HG03066 (cell line): Measurements from ENCODE around the gene KCNQ5.

ENCODE experiments used
- ATAC-seq: cut with Tn5 transposase; IDR thresholded peaks from one replicate; pipeline ENCODE4 v1.9.1; 2021; ENCODE audit warnings: low read depth; ENCODE audit not compliant: unreplicated experiment

The KCNQ5 gene

DNA sequence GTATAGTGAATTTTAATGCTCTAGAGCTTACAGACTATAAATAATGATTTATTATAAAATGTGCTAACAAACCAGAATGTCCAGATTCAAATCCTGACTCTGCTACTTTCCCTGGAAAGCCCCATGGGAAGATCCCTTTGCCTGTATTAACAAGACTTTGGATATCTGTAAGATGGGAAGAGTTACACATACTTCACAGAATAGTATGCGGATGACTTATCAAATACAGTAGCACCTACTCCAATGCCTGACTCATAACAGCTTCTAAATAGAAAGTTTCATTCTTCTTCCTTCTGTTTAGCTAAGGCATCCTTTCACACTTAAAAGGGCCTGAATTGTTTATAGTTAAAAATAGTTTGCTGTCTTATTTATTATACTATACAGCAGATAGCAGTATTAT lies 166.3 kb downstream of the KCNQ5 start:
- no peak for ATAC-seq

DNA sequence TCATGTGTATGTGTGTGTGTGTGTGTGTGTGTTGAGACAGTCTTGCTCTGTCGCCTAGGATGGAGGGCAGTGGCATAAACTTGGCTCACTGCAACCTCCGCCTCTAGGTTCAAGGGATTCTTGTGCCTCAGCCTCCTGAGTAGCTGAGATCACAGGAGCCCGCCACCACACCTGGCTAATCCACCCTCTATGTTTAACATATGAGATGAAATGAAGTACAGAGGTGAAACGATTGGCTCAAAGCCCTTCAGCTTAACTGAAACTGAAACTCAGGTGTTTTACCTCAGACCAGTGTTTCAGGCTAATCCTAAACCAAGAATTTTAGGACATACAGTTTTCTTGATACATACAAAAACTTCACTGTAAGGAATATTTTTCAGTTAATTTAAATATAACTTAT lies 167.3 kb downstream of the KCNQ5 start:
- no peak for ATAC-seq

DNA sequence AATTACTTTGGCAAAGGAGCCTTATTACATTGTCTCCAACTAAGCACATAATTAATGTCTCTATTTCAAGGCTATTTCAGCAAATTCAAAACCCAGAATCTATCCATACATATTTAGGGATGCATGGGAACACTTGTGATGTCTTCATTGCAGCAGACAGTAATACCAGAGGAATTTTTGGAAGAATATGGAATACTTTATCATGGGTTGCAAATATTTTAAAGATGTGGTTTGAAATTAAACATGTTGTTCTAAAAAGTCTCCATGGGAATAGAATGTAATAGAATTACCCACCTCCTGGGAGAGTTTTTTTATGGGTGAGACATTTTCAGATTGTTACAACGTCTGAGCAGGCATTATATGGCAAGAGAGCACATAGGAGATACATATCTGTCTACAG lies 170.8 kb downstream of the KCNQ5 start:
- ATAC-seq, result no peak

DNA sequence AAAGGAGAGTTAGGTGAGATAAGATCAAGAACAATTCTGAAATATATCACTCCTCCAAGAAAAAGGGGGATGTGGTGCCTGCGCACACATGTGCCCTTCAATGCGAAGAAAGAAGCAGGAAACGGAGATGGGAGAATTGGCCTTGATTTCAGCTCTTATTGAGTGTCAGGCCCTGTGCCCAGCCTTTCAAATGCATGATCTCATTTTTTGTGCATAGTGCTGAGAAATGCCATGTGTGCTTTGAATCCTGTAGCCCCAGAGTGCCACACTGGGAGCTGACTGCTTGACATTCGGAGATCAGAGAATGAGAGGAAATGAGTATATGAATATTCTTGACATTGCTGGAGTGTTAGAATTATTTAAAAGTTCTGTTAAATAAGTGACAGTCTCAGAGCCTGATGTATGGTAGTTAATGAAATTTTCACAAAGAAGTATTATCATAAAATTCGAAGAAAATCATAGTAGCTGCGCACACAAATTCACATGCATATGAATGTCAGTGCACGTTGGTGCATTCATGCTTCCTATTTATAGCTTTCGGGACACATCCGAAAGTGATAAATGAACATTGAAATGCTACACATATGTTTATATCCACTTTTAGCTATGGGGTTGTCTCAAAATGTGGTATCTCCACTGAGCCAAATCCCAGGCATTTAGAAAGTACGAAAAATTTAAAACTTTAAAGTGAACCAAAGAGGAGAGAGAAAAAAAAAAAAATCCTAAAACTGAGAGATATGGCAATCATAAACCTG lies 172.0 kb downstream of the KCNQ5 start:
- no peak for ATAC-seq

DNA sequence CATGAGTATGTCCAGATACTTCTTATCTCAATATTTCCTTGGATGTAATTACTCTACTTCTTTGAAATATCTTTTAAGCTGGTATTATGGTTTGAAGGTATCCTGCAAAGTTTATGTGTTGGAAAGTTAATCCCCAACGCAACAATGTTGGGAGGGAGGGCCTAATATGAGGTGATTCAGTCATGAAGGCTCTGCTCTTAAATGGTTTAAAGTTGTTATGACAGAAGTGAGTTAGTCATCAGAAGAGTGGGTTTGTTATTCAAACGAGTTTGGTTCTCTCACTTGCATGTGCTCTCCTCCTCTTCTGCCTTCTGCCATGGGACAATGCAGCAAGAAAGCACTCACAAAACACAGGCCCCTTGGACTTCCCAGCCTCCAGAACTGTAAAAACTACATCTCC lies 176.3 kb downstream of the KCNQ5 start:
- ATAC-seq, result no peak

DNA sequence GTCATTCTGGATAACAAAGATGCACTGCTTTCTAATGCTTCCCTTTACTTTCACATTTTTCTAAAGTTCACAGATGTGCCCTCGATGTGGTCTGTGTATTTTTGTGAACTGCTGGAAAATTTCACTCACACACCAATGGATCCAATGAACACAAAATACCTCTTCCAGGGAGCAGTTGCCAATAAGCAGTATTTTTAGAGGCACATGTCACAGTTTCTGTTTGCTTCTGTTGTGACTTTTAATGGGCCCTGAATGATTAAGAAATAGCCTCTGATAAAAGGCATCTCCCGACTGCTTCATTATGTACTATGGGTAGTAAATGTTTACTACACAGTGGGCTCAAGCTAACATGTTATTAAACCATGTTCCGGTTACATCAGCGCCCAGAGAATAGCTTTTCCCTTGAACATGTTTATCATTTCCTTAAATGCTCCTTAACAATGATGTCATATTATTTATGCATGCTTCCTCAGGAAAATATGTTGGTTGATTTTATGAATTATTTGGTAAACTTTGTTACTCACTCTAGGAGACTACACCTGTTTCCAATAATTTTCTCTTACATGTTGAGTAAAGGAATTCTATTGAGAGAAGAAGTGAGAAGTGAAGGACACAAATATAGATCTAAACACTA lies 188.0 kb downstream of the KCNQ5 start:
- no peak for ATAC-seq

DNA sequence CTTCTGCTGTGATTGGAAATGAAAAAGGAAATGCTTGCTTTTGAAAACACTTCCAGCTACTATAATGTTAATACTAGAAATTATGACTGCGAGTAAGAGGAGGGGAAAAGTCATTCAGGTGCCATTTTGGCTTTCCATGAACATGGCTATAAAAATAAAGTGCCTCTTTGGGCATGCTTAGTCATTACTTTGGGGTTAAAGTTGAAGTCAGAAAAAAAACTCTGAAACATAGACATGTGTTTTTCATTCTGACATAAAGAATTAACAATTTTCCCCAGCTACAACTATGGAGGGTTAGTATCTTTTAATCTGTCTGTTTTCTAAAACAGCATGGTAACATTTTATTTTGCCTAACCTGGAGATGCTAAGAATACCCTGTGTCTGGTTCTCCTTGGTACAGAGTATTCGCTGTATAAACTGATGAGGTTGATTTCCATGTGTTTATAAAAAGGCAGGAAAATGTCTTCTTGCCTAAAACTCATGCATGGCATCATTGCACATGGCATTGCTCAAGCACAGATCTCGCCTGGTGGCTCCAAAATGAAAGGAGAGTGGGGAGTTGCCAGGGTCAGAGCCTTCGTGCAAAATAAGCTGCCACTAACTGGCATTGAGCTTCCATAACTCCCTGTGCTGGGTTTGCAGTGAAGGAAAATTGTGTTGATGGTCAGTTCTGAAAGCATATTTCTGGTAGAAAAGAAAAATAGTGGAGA lies 188.9 kb downstream of the KCNQ5 start:
- ATAC-seq, result no peak

DNA sequence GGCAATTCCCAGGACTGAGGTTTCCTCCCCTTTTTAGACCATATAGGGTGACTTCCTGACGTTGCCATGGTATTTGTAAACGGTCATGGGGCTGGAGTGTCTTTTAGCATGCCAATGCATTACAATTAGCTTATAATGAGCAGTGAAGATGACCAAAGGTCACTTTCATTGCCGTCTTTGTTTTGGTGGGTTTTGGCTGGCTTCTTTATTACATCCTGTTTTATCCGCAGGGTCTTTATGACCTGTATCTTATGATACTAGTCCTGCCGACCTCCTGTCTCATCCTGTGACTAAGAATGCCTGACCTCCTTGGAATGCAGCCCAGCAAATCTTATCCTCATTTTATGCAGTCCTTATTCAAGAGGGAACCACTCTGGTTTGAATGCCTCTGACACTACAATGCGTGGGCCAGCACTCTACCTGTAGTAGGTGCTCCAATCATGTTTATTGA lies 190.1 kb downstream of the KCNQ5 start:
- ATAC-seq, result no peak

DNA sequence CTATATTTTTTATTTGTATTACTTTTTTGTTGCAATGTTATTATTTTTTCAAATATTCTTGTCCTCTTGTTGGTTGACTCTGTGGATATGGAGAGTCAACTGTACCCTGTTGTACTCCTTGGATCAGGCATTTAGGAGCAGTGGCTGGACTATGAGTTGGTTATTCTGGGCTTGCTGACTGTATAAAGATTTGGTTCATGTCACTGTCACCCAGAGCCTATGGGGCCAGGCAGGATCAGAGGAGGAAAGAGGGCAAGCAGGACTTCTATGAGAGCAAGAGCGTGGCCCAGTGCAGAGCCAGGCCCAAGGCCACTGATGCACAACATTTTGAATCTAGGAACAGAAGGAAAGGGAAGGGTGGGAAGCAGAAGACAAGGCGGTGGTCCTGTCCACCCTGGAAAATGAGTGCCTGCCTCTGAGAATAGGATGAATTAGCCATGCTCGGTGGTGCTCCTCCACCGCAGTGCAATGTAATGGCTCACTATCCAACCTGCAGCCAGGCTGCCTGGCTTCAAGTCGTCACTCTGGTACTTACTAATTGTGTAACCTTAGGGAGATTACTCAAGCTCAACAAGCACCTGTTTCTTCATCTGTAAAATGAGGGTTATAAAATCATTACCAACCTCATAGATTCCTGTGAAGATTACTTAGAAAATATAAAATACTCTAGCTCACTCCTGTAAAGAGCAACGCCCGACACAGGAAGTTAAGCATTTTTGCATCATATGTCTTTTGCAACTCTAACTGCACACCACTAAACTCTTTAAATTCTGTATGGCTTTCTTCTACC lies 192.1 kb downstream of the KCNQ5 start:
- ATAC-seq, result no peak

DNA sequence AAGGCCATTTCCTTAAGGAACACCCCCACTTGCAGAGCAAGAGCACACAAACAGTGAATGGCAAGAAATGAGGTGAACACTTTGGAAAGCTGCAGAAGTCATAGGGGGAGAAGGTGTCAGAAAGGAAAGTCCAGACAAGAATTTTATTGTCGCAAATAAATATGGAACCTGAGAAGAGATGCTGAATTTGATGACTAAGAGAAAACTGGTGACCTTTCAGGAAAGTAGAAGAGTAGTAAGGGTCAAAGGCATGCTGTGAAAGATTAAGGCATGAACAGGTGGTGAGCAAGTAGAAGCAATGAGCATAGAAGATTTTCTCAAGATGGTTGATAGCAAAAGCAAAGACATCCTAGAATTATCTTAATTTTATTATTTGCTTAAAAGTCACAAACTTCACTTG lies 194.2 kb downstream of the KCNQ5 start:
- no peak for ATAC-seq

DNA sequence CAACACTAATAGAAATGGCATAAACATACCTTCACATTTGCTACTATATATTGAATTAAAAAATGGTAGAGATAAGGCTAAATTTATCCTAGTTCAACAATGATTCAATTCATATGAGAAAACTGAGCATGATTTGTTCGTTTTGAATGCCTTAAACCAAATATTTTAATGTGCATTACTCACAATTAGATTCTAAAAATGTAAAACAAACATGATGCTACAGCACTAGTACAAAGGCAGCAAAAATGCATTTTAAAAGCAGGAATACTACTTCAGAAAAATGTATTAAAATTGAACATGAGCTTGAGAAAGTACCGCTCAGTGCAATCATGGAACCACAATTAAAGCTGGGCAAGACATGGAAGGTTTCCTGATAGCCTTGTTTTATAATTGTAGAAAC lies 195.3 kb downstream of the KCNQ5 start:
- no peak for ATAC-seq

DNA sequence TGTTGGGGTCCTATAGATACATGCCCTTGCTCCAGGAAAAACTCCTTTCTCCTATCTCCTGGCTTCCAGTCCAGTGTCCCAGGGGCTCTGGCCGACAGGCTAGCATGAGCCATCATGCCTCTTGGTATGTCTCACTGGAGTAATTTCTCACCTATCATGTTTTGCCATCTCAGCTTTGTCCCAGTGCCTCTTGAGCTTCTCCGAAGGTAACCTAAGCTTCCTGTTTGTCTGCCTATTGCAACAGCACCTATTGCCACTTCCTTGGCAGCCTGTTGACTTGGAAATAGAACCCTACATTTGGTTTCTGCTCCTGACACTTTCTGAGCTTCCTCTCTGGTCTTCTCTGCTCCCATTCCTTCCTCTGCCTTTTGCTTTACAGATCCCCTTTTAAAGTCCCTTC lies 197.7 kb downstream of the KCNQ5 start:
- ATAC-seq, result no peak

DNA sequence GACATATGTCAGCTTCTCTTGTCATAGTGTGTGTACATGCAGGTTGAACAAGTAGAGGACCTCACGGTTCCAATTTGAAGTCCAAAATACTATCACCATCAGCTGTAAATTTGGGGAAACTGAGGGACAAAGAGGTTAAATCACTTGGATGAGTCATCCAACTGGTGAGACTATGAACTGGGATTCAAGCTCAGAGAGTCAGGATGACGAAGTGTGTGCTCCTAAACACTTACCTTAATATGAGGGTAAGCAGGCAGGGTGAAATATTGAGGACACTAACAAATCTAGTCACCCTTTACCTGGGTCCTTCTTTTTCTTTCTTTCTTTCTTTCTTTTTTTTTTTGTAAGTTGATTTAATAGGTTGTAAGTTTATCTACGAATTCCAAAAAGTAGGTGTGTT lies 198.3 kb downstream of the KCNQ5 start:
- ATAC-seq, result no peak

DNA sequence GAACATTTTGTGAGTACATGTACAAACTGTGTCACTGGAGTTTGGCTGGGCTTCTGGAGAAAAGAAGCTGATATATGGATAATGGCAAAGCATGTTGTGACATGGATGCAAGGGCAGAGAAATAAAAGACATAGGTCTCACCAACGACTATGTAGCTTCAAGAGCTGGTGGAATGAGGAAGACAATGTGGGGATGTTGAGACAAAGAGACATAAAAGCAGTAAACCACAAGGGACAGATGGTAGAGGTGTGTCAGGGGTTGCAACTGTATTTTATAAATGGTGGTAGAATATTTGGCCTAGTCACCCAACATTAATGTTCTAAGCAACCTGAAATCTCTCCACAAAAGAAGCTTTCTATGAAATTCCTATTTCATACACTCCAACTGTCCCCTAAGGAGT lies 199.0 kb downstream of the KCNQ5 start:
- ATAC-seq, result no peak

DNA sequence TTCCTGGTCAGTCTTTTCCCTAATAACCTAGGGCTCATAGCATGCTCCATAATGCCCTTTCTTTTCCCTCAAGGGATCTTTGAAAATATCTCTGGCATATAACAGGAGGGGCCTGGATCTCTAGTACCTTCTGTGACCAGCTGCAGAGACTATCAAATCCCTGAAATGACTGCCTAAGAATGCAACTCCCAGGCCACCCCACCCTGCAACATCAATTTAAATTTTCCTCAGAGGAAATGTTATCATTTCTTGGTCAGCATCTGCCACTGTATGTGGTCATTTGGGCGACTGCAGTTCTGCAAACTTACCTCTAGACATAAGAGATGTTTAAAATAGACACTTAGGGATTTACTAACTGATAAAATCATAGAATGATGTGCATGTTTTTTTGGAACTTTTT lies 200.2 kb downstream of the KCNQ5 start:
- no peak for ATAC-seq

DNA sequence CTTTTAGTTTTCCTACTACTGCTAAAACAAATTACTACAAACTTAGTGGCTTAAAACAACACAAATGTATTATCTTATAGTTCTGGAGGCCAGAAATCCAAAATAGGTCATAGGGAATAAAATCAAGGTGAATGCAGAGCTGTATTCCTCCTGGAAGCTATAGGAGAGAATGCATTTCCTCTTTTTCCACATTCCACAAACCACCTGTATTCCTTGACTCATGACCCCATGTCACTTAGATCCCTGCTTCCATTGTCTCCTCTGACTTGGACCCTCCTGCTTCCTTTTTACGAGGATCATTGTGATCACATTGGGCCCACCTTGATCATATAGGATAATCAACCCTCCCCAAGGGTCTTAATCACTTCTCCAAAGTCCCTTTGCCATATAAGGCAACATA lies 200.8 kb downstream of the KCNQ5 start:
- no peak for ATAC-seq

DNA sequence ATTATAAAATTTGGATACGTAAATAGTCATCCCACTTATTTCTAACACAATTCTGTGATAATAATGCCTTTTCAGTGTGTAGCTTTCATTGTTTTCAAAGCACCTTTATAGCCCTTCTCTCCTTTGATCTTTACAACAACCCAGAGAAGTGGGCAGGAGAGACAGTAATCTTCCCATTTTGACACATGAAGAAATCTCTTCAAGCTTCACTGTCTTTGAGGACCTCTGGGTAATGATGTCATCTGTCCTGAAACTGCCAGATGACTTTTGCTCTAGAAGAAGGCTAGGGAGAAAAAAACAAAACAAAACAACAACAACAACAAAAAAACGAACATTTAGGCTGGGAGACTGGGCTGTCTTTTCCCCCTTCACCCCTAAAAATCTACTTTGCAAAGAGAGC lies 203.0 kb downstream of the KCNQ5 start:
- ATAC-seq, result peak; percentile 64

DNA sequence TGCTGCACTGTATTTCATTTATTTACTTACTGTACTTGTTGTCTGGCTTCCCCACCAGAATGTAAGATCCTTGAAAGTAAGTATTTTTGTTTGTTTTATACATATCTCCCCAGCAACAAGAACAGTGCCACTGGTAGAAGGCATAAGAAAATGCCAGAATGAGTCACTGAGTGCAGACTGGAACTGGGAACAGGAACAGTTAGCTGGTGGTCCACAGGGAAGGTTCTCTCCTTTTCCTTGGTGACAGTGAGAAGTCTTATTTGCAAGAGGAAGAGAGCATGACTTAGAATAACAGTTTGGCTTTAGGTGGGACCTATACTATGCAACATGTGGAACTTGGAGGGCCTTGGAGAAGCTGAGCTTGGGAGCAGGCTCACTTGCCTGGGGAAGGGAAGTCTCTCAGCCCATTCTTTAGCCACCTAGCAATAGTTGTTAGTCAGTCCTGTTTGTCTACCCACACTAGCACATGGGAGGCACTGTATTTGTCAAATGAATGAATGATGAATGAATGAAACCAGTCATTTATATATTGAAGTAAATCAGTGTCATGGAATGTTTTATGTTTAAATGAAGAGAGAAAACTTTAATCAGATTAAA lies 203.5 kb downstream of the KCNQ5 start:
- peak; percentile 37 for ATAC-seq

DNA sequence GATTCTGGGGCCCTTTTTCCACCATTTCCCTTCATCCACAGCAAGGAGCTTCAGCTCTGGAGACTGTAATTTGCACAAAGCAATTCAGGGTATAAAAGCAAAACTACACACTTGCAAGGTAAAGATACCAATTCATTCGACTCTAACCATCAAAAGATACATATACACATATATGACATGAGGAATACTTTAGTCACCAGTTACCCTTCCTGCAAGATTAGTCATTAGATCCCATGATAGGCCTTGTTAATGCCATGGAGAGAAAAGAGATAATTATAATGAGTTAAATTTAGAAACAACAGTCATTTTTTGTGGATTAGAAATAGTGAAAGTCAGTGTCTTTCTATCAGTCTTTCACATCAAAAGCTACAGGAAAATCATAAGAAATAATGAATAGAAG lies 204.2 kb downstream of the KCNQ5 start:
- ATAC-seq, result no peak

DNA sequence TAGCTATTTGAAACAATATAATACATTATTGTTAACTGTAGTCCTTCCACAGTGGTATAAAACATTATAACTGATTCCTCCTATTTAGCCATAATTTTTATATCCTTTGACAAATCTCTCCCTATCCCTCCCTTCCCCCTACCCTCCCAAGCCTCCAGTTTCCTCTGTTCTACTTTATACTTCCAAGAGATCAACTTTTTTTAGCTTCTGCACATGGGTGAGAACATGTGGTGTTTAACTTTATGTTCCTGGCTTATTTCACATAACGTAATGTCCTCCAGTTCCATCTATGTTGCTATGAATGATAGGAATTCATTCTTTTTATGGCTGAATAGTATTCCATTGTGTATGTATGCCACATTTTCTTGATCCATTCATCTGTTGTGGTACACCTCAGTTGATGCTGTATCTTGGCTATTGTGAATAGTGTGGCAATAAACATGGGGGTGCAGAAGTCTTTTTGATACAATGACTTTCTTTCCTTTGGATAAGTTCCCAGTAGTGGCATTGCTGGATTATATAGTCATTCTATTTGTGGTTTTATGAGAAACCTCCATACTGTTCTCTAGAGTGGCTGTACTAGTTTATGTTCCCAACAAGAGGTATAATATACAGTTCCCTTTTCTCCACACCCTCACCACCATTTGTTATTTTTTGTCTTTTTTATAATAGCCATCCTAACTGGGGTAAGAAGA lies 205.0 kb downstream of the KCNQ5 start:
- ATAC-seq, result no peak
